Measurements from ENCODE around the gene NUDT6.

GRCh38 chr4:122917731-122918130 lies 4.7 kb downstream of the NUDT6 start:
- no peak for TF ChIP-seq CTCF (conservative IDR thresholded peaks at IDR 0.05; ENCODE audit: low read depth, low read length)
- TF ChIP-seq EZH2 (IDR thresholded peaks at IDR 0.05; ENCODE audit: borderline replicate concordance, low read depth, low read length, poor library complexity, severe bottlenecking), result no peak

All from A673 (cell line).